Uterus (tissue), 2 donors: ENCODE measurements around the gene SERINC2.

Experiments
- CTCF ChIP-seq, 4 experiments: fragments of 200-600 bp in 2 of 4; fragments of 450-650 bp in 2 of 4; sonication (generic) in 2 of 4; IDR thresholded peaks; one replicate each; pipeline ENCODE4 v1.5.1; 2016 to 2019; ENCODE audit warnings: antibody characterized with exemption in 4 of 4, mild to moderate bottlenecking in 2 of 4, moderate library complexity in 1 of 4
- POLR2A ChIP-seq, 2 donors: fragments of 450-650 bp; IDR thresholded peaks; one replicate each; pipeline ENCODE4 v1.6.1; 2016; ENCODE audit warnings: antibody characterized with exemption in 2 of 2, mild to moderate bottlenecking in 1 of 2, moderate library complexity in 1 of 2

- TF ChIP-seq CTCF (IDR thresholded peaks at IDR 0.05) (no peak), POLR2A (IDR thresholded peaks at IDR 0.05) (no peak)
Measured at GRCh38 chr1:31424568-31424967, 11.6 kb downstream of the SERINC2 start.
